ENCODE data around the gene ARID4A.
"Not testable (repeated sequence)": the region's sequence is repeated elsewhere in the genome, so short reads cannot be mapped to it uniquely, and the experiment has no call there.

Gene ARID4A

GRCh38 chr14:58291646-58292045 is 6.7 kb upstream of the ARID4A start:
- no peak for DNase-seq

- no peak for DNase-seq
Measured at GRCh38 chr14:58292187-58292586, 6.2 kb upstream of the ARID4A start.

GRCh38 chr14:58294201-58294600 is 4.2 kb upstream of the ARID4A start:
- no peak for DNase-seq

- no peak for DNase-seq
Measured at GRCh38 chr14:58296726-58297125, 1.6 kb upstream of the ARID4A start.

- no peak for DNase-seq
Measured at GRCh38 chr14:58297412-58297761, 968 bp upstream of the ARID4A start.

GRCh38 chr14:58297762-58298476 is 436 bp upstream of the ARID4A start:
- DNase-seq = peak; percentile 99

- DNase-seq = no peak
Measured at GRCh38 chr14:58299401-58300330, 1.3 kb downstream of the ARID4A start.

- no peak for DNase-seq
Measured at GRCh38 chr14:58301416-58301815, 3.1 kb downstream of the ARID4A start.

GRCh38 chr14:58305730-58306129 is 7.4 kb downstream of the ARID4A start:
- no peak for DNase-seq

GRCh38 chr14:58307597-58308316 is 9.4 kb downstream of the ARID4A start:
- no peak for DNase-seq

- DNase-seq = no peak
Measured at GRCh38 chr14:58309086-58309485, 10.7 kb downstream of the ARID4A start.

- no peak for DNase-seq
Measured at GRCh38 chr14:58313699-58314098, 15.3 kb downstream of the ARID4A start.

GRCh38 chr14:58315606-58316005 is 17.3 kb downstream of the ARID4A start:
- DNase-seq = no peak

- DNase-seq = no peak
Measured at GRCh38 chr14:58327019-58327418, 28.7 kb downstream of the ARID4A start.

GRCh38 chr14:58331111-58331510 is 32.8 kb downstream of the ARID4A start:
- peak; percentile 91 for DNase-seq

- DNase-seq = no peak
Measured at GRCh38 chr14:58332561-58332960, 34.2 kb downstream of the ARID4A start.

GRCh38 chr14:58339666-58340065 is 41.3 kb downstream of the ARID4A start:
- DNase-seq = not testable (repeated sequence)

- no peak for DNase-seq
Measured at GRCh38 chr14:58341152-58341748, 42.9 kb downstream of the ARID4A start.

GRCh38 chr14:58343535-58343934 is 45.2 kb downstream of the ARID4A start:
- not testable (repeated sequence) for DNase-seq

GRCh38 chr14:58353516-58354299 is 55.4 kb downstream of the ARID4A start:
- no peak for DNase-seq

- DNase-seq = no peak
Measured at GRCh38 chr14:58354808-58355207, 56.5 kb downstream of the ARID4A start.

GRCh38 chr14:58356268-58356667 is 57.9 kb downstream of the ARID4A start:
- DNase-seq = no peak

All from effector CD4-positive, alpha-beta T cell (primary cell).